ENCODE results near the gene KCNMA1.
A peak's percentile ranks its signal among the peaks of the same experiment; 100 is the strongest.
"Not testable (repeated sequence)": the region's sequence is repeated elsewhere in the genome, so short reads cannot be mapped to it uniquely, and the experiment has no call there.

The KCNMA1 gene

DNA sequence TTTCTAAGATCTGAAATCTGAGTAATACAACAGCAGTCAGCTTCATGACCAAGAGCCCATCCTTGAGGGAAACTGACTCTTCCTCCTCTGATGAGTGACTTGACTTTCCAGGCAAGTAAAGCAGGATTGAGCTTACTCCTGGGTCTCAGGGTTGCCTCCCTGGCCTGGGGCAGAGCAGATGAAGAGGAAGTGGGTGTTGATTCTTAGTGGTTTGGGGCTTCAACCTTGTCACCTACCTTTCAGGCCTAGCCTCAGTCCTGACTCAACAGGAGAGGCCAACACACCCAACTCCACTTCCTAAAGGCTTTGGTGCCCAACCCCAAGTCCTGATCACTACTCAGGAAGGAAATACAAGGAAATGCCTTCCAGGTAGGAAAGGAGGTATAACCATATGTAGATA is 54.1 kb downstream of the KCNMA1 start:
- DNase-seq (ENCODE audit: insufficient read length, low spot score) (no peak), FAIRE-seq (no peak)
- no peak for TF ChIP-seq POLR2A (IDR thresholded peaks at IDR 0.05; ENCODE audit: low read depth, low read length)

DNA sequence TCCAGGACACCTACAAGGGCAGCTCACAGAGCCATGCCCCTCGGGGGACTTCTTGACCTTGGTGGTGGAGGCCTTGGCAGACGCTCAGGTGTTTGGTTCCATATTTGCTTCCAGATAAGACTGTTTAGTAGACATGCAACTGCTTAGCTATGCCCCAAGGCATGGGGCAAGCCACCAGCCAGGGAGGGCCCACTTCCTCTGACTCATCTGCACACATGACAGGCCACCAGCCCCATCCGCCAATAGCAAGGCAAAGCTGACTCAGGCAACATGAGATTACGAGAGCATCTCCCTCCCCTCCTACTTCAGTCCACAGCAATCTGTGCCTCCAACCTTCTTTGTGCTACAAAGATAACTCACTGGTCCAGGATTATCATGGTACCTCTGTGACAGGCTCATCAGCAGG is 54.9 kb downstream of the KCNMA1 start:
- FAIRE-seq = peak; percentile 96
- TF ChIP-seq POLR2A (IDR thresholded peaks at IDR 0.05; ENCODE audit: low read depth, low read length) = peak; percentile 11; the same call in 1 of the 2 replicates
- DNase-seq (ENCODE audit: insufficient read length, low spot score) = peak; percentile 94

DNA sequence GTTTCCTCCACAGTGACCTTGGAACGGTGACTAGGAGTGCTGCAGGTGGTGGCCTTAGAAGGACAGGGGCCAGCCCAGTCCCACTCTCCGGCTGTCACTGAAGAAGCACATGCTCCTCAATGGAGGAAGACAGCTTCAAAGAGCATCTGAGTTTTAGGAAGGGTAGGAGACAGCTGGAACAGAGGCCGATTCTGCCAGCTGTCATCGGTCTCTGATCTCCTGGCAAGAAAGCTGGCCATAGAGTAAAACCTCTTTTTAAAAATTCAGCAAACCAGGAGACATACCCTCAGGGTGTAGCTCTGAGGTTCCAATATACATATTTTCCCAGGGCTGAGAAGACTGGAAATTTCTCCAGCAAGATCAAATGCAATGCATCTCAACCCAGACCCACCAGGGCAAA is 55.9 kb downstream of the KCNMA1 start:
- TF ChIP-seq POLR2A (IDR thresholded peaks at IDR 0.05; ENCODE audit: low read depth, low read length) = no peak
- FAIRE-seq (no peak), DNase-seq (ENCODE audit: insufficient read length, low spot score) (no peak)

DNA sequence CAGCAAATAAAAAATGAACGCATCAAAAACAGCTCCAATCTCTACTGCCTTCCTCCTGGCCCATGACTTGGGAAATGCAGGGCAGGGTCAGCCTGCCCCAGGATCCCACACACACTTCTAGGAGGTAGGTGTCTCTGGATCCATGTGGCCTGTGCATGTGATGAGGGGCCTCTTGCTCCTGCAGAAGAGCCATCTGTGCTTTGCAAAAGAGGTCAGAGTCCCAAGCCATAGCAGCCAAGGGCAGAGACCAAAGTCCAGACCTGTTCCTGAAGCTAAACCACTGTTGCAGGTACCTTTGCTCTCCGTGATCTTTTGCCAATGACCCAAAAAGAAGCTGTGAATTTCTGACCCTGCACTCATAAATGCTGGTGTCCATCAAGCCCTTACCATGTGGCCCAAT is 57.1 kb downstream of the KCNMA1 start:
- DNase-seq (ENCODE audit: insufficient read length, low spot score) (no peak), FAIRE-seq (no peak)
- TF ChIP-seq POLR2A (IDR thresholded peaks at IDR 0.05; ENCODE audit: low read depth, low read length) = no peak

DNA sequence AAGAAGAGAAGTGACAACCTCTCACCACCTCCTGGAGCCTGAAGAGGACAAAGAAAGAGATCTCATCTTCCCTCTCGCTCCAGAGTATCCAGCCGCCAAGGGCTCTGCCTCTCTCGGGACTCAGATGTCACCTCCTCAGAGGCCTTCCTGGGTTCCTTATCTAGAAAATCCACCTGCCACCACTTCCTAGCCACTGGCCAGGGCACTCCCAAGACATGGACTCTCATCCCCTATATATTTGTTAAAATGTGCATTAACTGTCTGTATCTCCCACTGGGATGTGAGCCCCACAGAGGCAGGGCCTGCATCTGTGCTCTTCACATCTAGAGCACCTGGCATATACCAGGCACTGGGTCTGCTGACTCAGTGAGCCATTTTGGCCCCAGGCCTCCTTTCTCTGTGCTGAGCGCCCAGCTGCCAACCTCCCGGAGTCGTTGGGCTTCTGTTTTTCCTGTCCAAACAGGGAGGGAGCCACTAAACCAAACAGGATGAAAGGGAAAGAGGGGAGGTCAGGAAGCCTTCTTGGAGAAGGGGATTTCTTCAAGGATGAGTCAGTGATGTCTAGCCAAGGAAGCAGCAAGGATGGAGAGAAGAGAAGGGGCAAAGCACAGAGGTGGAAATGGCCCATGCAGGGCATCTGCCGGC is 58.9 kb downstream of the KCNMA1 start:
- DNase-seq (ENCODE audit: insufficient read length, low spot score) (peak; percentile 69), FAIRE-seq (peak; percentile 78)
- TF ChIP-seq POLR2A (IDR thresholded peaks at IDR 0.05; ENCODE audit: low read depth, low read length) = no peak

DNA sequence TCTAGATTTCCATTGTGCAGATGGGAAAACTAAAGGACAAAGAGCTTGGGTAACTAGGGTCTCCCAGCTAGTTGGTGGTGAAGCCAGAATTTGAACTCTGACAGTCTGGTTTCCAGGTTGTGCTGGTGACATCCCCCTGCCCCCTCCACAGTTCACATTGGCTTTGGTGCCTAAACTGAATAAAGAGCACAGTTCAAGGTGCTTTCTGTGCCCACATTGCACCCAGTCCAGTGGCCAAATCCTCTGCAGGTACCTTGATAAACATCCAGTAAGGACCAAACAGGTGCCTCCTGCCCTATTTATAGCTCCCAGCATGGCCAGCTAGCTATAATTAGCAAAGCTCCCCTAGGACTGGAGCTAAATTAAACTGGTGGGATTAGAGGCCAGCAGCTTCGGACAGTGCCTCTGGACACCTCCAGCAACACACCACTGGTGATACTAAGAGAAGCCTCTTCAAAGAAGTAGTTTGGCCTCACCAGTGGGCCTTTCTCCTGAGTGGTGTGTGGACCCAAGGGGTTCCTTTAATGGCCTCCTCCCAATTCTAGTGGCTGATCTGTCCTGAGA is 59.9 kb downstream of the KCNMA1 start:
- no peak for FAIRE-seq
- DNase-seq (ENCODE audit: insufficient read length, low spot score) = no peak
- TF ChIP-seq POLR2A (IDR thresholded peaks at IDR 0.05; ENCODE audit: low read depth, low read length) = no peak

DNA sequence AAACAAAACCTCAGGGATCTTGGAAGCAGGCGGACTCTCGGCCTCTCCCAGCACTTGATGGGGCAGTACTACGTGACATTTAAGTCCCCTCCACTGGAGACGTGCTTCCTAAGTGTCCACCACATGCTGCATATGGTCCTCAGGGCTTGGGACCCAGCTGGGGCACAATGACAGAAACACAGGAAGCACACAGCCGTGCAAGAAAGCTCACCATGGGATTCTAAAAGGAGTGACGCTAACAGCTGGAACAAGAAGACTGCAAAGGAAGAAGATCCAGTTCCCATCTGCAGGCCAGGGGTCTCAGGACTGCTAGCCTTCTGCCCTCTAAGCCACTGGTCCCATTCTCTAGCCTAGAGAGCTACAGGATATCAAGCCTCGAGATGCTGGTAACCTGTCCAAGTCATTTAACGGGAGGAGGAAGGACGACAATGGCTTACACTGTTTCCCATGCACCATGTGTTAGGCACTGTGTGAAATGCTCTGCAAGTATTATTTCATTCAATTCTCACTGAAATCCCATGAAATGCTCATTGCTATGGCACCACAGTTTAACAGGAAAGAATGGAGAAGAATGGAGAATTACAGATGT is 61.1 kb downstream of the KCNMA1 start:
- DNase-seq (ENCODE audit: insufficient read length, low spot score) (no peak), FAIRE-seq (no peak)
- no peak for TF ChIP-seq POLR2A (IDR thresholded peaks at IDR 0.05; ENCODE audit: low read depth, low read length)

DNA sequence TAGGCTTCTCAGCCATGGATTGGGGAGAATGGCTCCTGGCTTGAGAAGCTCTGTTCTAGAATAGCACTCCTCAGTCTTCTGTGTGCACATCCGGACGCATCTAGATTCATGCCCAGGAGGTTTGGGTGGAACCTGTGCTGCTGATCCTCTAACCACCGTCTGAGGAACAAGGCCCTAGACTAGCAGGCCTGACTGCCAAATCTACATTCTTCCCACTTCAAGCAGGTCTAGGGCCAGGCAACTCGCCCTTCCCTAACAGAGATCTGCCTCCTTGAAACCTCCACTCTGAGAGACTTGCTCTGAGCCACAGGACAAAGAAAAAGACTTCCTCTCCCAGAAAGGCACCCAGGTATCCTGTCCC is 61.6 kb downstream of the KCNMA1 start:
- no peak for TF ChIP-seq POLR2A (IDR thresholded peaks at IDR 0.05; ENCODE audit: low read depth, low read length)
- no peak for FAIRE-seq

DNA sequence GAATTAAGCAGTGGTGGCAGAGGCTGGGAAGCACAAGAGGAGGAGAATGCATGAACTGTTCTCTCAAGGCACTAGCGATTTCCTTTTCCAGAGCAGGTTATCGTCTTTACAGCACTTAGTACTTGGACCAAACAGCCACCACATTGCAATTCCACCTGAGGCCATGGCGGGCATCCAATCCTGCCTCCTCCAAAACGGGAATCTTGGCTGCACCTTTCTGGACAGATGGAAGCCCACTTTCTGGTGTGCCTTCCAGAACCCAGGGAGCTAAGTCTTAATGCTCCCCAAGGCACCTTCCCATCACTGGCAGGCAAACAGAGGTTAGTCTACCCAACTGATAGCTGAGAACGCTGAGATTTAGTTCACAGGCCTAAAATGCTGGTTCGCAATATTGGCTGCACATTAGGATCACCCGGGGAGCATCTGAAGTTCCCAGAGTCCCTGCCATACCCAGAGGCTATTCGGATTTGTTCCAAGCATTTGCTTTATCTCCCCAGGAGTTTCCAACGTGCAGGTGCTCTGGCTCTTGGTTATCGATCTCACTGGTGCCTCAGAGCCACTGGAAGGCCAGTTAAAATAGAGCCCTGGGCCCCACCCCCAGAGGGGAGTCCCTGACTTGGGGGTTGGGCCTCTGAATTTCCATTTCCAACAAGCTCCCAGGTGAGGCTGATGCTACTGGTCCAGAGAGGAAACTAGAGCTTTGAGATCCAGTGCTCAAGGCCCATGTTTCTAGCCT is 62.2 kb downstream of the KCNMA1 start:
- FAIRE-seq = no peak
- TF ChIP-seq POLR2A (IDR thresholded peaks at IDR 0.05; ENCODE audit: low read depth, low read length) = no peak

More for the DNA sequence above, 61.6 kb downstream of the KCNMA1 start:
- DNase-seq (ENCODE audit: insufficient read length, low spot score) = no peak

DNA sequence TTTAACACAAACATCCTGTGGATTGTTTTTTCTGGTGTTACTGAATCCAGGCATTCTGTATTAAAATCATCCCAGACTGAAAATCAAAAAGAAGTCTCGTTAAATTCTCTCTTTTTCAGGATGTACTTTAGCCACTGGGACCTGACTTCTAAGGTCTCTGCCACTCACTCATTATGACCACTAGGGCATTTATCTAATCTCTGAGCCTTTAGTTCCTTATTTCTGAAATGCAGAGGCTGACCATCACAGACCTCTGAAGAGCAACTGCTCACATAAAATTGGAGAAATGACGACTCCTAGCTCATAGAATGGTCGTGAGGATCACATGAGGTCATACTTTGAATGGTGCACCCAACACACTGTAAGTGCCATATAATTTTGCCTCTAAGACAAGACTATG is 63.2 kb downstream of the KCNMA1 start:
- no peak for TF ChIP-seq POLR2A (IDR thresholded peaks at IDR 0.05; ENCODE audit: low read depth, low read length)
- FAIRE-seq (no peak), DNase-seq (ENCODE audit: insufficient read length, low spot score) (no peak)

More for the DNA sequence above, 62.2 kb downstream of the KCNMA1 start:
- DNase-seq (ENCODE audit: insufficient read length, low spot score) = no peak

DNA sequence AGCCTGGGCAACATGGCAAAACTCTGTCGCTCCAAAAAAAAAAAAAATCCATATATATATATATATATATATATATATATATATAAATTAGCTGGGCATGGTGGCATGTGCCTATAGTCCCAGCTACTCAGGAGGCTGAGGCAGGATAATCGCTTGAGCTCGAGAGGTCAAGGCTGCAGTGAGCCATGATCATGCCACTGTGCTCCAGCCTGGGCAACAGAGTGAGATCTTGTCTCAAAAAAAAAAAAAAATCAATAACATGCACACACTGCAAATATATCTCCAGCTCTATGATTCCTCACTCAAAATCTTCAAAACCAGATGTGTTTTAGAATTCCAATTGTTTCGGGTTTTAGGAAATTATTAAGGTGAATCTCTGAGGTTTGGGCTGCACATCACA is 65.1 kb downstream of the KCNMA1 start:
- not testable (repeated sequence) for FAIRE-seq; DNase-seq (ENCODE audit: insufficient read length, low spot score)

DNA sequence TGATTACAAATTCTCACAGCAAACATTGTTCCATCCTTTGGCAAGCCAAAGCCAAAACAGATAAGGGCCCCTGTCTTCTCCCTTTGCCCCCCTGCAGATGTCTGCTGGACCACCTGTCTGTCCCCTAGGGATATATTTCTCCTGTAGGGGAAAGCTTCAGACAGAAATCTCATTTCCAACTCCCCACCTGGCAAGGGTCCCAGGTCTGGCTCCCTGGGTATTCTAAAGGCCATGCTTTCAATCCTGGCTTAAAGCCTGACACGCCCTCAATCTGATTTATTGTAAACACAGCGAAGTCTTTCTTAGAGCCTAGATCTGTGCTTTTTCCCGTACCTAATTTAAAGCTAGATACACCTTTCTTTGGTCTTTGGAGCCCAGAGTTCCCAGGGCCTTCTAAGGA is 66.1 kb downstream of the KCNMA1 start:
- TF ChIP-seq POLR2A (IDR thresholded peaks at IDR 0.05; ENCODE audit: low read depth, low read length) = no peak
- no peak for FAIRE-seq
- no peak for DNase-seq (ENCODE audit: insufficient read length, low spot score)

DNA sequence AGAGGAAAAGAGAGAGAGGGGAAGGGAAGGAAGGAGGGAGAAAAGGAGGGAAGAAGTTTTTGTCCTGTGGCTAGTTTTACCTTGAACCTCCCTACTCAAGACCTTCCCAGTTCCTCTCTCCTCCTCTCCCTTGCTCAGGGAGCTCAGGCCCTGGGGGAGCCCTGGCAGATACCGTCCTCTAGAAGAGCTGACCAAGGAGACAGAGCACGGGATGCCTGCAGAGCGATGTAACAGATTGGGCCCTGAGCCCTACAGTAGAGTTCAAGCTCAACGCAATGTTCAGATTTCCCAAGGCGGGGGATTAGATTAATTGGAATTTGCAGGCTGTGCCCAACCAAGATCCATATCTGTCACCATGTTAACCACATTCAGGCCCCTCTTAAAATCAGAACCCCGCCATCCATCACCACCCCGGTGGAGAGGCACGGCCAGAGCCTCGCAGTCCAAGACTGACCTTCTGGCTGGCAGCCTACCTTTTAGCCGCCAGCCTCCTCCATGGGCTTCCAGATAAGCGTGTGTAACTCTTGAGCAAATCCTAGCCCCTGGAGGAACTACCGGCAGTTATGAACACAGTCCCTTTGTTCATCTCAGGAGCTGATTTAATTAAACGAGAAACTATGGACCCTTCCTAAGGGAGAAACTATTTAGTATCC is 70.6 kb downstream of the KCNMA1 start:
- FAIRE-seq (no peak), DNase-seq (ENCODE audit: insufficient read length, low spot score) (no peak)
- TF ChIP-seq POLR2A (IDR thresholded peaks at IDR 0.05; ENCODE audit: low read depth, low read length) = no peak

DNA sequence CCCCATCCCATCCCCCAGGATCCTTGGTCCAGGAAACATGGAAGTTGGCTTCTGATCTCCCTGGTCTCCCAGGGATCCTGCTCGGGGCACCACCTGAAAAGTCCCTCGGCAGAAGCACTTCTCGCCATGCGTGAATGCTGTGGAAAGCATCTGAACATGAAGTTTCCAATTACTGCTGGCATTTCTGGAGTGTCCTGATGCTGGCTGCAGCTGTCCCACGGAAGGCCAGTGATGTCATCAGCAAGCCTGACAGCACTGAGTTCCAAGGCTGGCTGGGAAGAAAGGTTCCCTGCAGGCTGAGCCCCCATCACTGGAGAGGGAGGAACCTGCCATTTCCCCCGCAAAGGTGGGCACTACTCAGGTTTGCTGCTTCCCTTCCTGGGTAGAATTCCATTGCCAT is 71.4 kb downstream of the KCNMA1 start:
- FAIRE-seq (no peak), DNase-seq (ENCODE audit: insufficient read length, low spot score) (no peak)
- no peak for TF ChIP-seq POLR2A (IDR thresholded peaks at IDR 0.05; ENCODE audit: low read depth, low read length)

Measured in H54 (cell line).